Hypothalamus (tissue), 51 donors: ENCODE results near the gene DYRK3.
A peak's percentile ranks its signal among the peaks of the same experiment; 100 is the strongest.

ENCODE experiments used
- DNase-seq, 51 donors: peaks; one replicate each; lab custom pipeline; 2025; lab: John Stamatoyannopoulos, UW

DYRK3 gene

GRCh38 chr1:206658264-206658980 is 23.1 kb downstream of the DYRK3 start:
- peak in 12 of 51 donors; percentile 4 to 40 (median 12) for DNase-seq

- peak in 1 of 51 donors; percentile 8 for DNase-seq
Measured at GRCh38 chr1:206658981-206659273, 23.6 kb downstream of the DYRK3 start.

- no peak for DNase-seq
Measured at GRCh38 chr1:206660136-206660535, 24.8 kb downstream of the DYRK3 start.

GRCh38 chr1:206661161-206661820 is 26.0 kb downstream of the DYRK3 start:
- no peak for DNase-seq

GRCh38 chr1:206662396-206663092 is 27.2 kb downstream of the DYRK3 start:
- DNase-seq = no peak

- DNase-seq = no peak
Measured at GRCh38 chr1:206663362-206663761, 28.0 kb downstream of the DYRK3 start.

- DNase-seq = peak in 37 of 51 donors; percentile 8 to 77 (median 28)
Measured at GRCh38 chr1:206663832-206664652, 28.7 kb downstream of the DYRK3 start.

GRCh38 chr1:206664740-206665139 is 29.4 kb downstream of the DYRK3 start:
- DNase-seq = no peak

- DNase-seq = no peak
Measured at GRCh38 chr1:206666031-206666561, 30.8 kb downstream of the DYRK3 start.

GRCh38 chr1:206666954-206667665 is 31.8 kb downstream of the DYRK3 start:
- no peak for DNase-seq

GRCh38 chr1:206668351-206668750 is 33.0 kb downstream of the DYRK3 start:
- DNase-seq = no peak

- no peak for DNase-seq
Measured at GRCh38 chr1:206668874-206669410, 33.6 kb downstream of the DYRK3 start.

GRCh38 chr1:206672011-206672688 is 36.8 kb downstream of the DYRK3 start:
- no peak for DNase-seq

GRCh38 chr1:206672844-206673758 is 37.8 kb downstream of the DYRK3 start:
- no peak for DNase-seq

GRCh38 chr1:206674236-206674635 is 38.9 kb downstream of the DYRK3 start:
- DNase-seq = no peak

GRCh38 chr1:206674745-206675175 is 39.4 kb downstream of the DYRK3 start:
- DNase-seq = no peak

- no peak for DNase-seq
Measured at GRCh38 chr1:206676499-206676898, 41.2 kb downstream of the DYRK3 start.

- DNase-seq = no peak
Measured at GRCh38 chr1:206678490-206678889, 43.2 kb downstream of the DYRK3 start.
